Neural cell (in vitro differentiated cells): ENCODE measurements around the gene TEX19. TPM values are rescaled to one million over a fixed set of nuclear protein-coding genes. Genes with fewer than 3 reads are reported as not detected.

Source experiments
- H2AFZ ChIP-seq: fragments of 200-600, 300-800 bp; sonication (generic), shearing (Covaris generic); 2 replicates; pipeline ENCODE4 v1.6.0; 2014; ENCODE audit warnings: low read depth, mild to moderate bottlenecking, antibody characterized with exemption, low read length, moderate library complexity
- H3F3A ChIP-seq: fragments of 200-600 bp; shearing (Covaris generic); 2 replicates; pipeline ENCODE4 v1.6.1; 2016; ENCODE audit warnings: mild to moderate bottlenecking, moderate library complexity, mixed read lengths, antibody characterized with exemption, low read length; ENCODE audit not compliant: insufficient read depth, poor library complexity, severe bottlenecking
- H3K27ac ChIP-seq: fragments of 200-600, 300-800 bp; sonication (generic), shearing (Covaris generic); 2 replicates; pipeline ENCODE4 v1.5.1; 2014; ENCODE audit warnings: mild to moderate bottlenecking, low read length, moderate library complexity
- H3K27me3 ChIP-seq: fragments of 300-800, 200-600 bp; sonication (generic), shearing (Covaris generic); 2 replicates; pipeline ENCODE4 v1.6.0; 2014; ENCODE audit warnings: mild to moderate bottlenecking, low read depth, low read length, moderate library complexity; ENCODE audit not compliant: insufficient read depth
- H3K36me3 ChIP-seq: fragments of 300-800, 200-600 bp; sonication (generic), shearing (Covaris generic); 2 replicates; pipeline ENCODE4 v1.5.1; 2014; ENCODE audit warnings: mild to moderate bottlenecking, antibody characterized with exemption, low read length, moderate library complexity; ENCODE audit not compliant: insufficient read depth
- H3K4me2 ChIP-seq: fragments of 300-800, 200-600 bp; sonication (generic), shearing (Covaris generic); 2 replicates; pipeline ENCODE4 v1.6.0; 2014; ENCODE audit warnings: mild to moderate bottlenecking, low read length
- H3K4me3 ChIP-seq: fragments of 300-800, 200-600 bp; sonication (generic), shearing (Covaris generic); 2 replicates; pipeline ENCODE4 v1.5.1; 2014; ENCODE audit warnings: mild to moderate bottlenecking, low read length, moderate library complexity
- H3K79me2 ChIP-seq: fragments of 200-600 bp; shearing (Covaris generic); replicated peaks from 2 replicates; pipeline ENCODE4 v1.6.0; 2014; ENCODE audit warnings: mild to moderate bottlenecking, low read length, moderate library complexity; ENCODE audit not compliant: insufficient read depth
- H3K9ac ChIP-seq: fragments of 300-800, 200-600 bp; sonication (generic), shearing (Covaris generic); 2 replicates; pipeline ENCODE4 v1.6.1; 2016; ENCODE audit warnings: mild to moderate bottlenecking, low read length, mixed read lengths
- H3K9me2 ChIP-seq: fragments of 200-600 bp; shearing (Covaris generic); 2 replicates; pipeline ENCODE4 v1.6.1; 2016; ENCODE audit warnings: mild to moderate bottlenecking, low read length, mixed read lengths; ENCODE audit not compliant: insufficient read depth
- H3K9me3 ChIP-seq: fragments of 200-600, 300-800 bp; sonication (generic), shearing (Covaris generic); 2 replicates; pipeline ENCODE4 v1.6.1; 2016; ENCODE audit warnings: mild to moderate bottlenecking, mixed run types, low read length, moderate library complexity, mixed read lengths
- H4K20me1 ChIP-seq: fragments of 200-600 bp; shearing (Covaris generic); 2 replicates; pipeline ENCODE4 v1.6.1; 2016; ENCODE audit warnings: mild to moderate bottlenecking, mixed run types; ENCODE audit not compliant: insufficient read depth
- EP300 ChIP-seq: fragments of 450-650 bp; conservative IDR thresholded peaks from 2 replicates; pipeline ENCODE4 v1.6.1; 2014; ENCODE audit warnings: antibody characterized with exemption, mild to moderate bottlenecking, moderate library complexity; ENCODE audit not compliant: poor library complexity, severe bottlenecking
- EZH2 ChIP-seq: fragments of 200-600, 300-800 bp; shearing (Covaris generic), sonication (generic); IDR thresholded peaks from 2 replicates; pipeline ENCODE4 v1.6.1; 2014; ENCODE audit warnings: antibody characterized with exemption, low read length, borderline replicate concordance, mild to moderate bottlenecking; ENCODE audit not compliant: insufficient read depth, poor library complexity, severe bottlenecking
- MXI1 ChIP-seq: fragments of 450-650 bp; conservative IDR thresholded peaks from 2 replicates; pipeline ENCODE4 v1.6.1; 2014; ENCODE audit warnings: antibody characterized with exemption, mild to moderate bottlenecking; ENCODE audit not compliant: poor library complexity, severe bottlenecking
- POLR2AphosphoS5 ChIP-seq: IDR thresholded peaks from 2 replicates; pipeline ENCODE4 v1.6.1; 2012
- RAD21 ChIP-seq: fragments of 450-650 bp; conservative IDR thresholded peaks from 2 replicates; pipeline ENCODE4 v1.6.1; 2014; ENCODE audit warnings: antibody characterized with exemption, mild to moderate bottlenecking, moderate library complexity
- SMC3 ChIP-seq: fragments of 450-650 bp; conservative IDR thresholded peaks from 2 replicates; pipeline ENCODE4 v1.6.1; 2014; ENCODE audit warnings: antibody characterized with exemption, mild to moderate bottlenecking, moderate library complexity; ENCODE audit not compliant: poor library complexity
- TAF1 ChIP-seq: IDR thresholded peaks from 2 replicates; pipeline ENCODE4 v1.6.1; 2012; ENCODE audit warnings: low read depth
- polyA plus RNA-seq: library from polyadenylated mRNA; depleted of rRNA; stranded (reverse); fragments of >200 nt; gene quantifications from 2 replicates; pipeline ENCODE4 v1.2.3, GENCODE V29; 2014
- TF ChIP-seq, protein P1 (sequence below): IDR thresholded peaks from 2 replicates; pipeline ENCODE4 v1.6.1; 2012; ENCODE audit warnings: borderline replicate concordance
- TF ChIP-seq, protein P2 (sequence below): fragments of 450-650 bp; IDR thresholded peaks from 2 replicates; pipeline ENCODE4 v1.5.1; 2014; ENCODE audit warnings: antibody characterized with exemption, mild to moderate bottlenecking, moderate library complexity; ENCODE audit not compliant: poor library complexity, severe bottlenecking

Gene TEX19
- polyA plus RNA-seq, 1 donor from 2014 or later = not detected

DNA sequence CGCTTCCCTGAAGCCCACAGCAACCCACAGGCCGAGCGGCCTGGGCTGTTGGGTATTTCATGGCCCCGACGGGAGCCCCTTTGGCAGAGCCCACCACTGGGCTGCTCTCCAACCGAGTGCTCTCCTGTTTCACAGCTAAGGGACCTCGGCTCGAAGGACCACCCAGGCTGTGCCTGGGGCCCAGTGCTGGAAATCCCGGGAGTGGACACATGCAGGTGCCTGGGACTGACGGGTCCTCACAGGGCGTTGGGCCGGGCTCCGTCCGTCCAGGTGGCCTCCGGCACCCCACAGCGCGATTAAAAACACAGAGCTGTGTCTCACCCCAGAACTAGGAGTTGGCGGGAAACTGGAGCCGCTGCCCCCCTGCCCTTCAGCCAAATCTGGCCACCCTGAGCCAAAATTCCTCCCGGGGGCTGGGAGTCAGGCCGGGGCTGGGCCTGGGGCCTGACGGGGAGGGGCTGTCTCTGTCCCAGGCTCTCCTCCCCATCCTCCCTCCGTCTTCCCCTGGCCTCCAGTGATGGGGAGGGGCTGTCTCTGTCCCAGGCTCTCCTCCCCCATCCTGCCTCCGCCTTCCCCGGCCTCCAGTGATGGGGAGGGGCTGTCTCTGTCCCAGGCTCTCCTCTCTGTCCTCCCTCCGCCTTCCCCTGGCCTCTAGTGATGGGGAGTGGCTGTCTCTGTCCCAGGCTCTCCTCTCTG, 26.7 kb downstream of the TEX19 start:
- no peaks in the 10 kb centered on the region for H3F3A ChIP-seq
- H3K9me2 ChIP-seq = no peaks in the 10 kb centered on the region
- H3K36me3 ChIP-seq = no peaks in the 10 kb centered on the region
- no peaks in the 10 kb centered on the region for H4K20me1 ChIP-seq
- H3K9ac ChIP-seq = no peak overlapping the region
- H3K79me2 ChIP-seq = no peaks in the 10 kb centered on the region
- no peak overlapping the region for H2AFZ ChIP-seq
- H3K4me2 ChIP-seq = no peak overlapping the region
- H3K9me3 ChIP-seq = no peaks in the 10 kb centered on the region
- H3K4me3 ChIP-seq = no peak overlapping the region
- no peaks in the 10 kb centered on the region for H3K27me3 ChIP-seq
- no peak overlapping the region for H3K27ac ChIP-seq
- TF ChIP-seq POLR2AphosphoS5 (no peak), MXI1 (no peak), EP300 (no peak), SMC3 (no peak), RAD21 (no peak), EZH2 (no peak), TAF1 (no peak)
- TF ChIP-seq, protein P1, sequence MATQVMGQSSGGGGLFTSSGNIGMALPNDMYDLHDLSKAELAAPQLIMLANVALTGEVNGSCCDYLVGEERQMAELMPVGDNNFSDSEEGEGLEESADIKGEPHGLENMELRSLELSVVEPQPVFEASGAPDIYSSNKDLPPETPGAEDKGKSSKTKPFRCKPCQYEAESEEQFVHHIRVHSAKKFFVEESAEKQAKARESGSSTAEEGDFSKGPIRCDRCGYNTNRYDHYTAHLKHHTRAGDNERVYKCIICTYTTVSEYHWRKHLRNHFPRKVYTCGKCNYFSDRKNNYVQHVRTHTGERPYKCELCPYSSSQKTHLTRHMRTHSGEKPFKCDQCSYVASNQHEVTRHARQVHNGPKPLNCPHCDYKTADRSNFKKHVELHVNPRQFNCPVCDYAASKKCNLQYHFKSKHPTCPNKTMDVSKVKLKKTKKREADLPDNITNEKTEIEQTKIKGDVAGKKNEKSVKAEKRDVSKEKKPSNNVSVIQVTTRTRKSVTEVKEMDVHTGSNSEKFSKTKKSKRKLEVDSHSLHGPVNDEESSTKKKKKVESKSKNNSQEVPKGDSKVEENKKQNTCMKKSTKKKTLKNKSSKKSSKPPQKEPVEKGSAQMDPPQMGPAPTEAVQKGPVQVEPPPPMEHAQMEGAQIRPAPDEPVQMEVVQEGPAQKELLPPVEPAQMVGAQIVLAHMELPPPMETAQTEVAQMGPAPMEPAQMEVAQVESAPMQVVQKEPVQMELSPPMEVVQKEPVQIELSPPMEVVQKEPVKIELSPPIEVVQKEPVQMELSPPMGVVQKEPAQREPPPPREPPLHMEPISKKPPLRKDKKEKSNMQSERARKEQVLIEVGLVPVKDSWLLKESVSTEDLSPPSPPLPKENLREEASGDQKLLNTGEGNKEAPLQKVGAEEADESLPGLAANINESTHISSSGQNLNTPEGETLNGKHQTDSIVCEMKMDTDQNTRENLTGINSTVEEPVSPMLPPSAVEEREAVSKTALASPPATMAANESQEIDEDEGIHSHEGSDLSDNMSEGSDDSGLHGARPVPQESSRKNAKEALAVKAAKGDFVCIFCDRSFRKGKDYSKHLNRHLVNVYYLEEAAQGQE = no peak

- no peaks in the 10 kb centered on the region for H3K27me3 ChIP-seq
- no peaks in the 10 kb centered on the region for H3K9me3 ChIP-seq
- no peak overlapping the region for H3K27ac ChIP-seq
- no peak overlapping the region for H3K9ac ChIP-seq
- no peaks in the 10 kb centered on the region for H3K36me3 ChIP-seq
- H2AFZ ChIP-seq = no peak overlapping the region
- no peaks in the 10 kb centered on the region for H4K20me1 ChIP-seq
- no peak overlapping the region for H3K4me2 ChIP-seq
- TF ChIP-seq MXI1 = no peak
- no peak for TF ChIP-seq EP300
- TF ChIP-seq TAF1 = no peak
- no peak for TF ChIP-seq SMC3
- TF ChIP-seq, protein P2, sequence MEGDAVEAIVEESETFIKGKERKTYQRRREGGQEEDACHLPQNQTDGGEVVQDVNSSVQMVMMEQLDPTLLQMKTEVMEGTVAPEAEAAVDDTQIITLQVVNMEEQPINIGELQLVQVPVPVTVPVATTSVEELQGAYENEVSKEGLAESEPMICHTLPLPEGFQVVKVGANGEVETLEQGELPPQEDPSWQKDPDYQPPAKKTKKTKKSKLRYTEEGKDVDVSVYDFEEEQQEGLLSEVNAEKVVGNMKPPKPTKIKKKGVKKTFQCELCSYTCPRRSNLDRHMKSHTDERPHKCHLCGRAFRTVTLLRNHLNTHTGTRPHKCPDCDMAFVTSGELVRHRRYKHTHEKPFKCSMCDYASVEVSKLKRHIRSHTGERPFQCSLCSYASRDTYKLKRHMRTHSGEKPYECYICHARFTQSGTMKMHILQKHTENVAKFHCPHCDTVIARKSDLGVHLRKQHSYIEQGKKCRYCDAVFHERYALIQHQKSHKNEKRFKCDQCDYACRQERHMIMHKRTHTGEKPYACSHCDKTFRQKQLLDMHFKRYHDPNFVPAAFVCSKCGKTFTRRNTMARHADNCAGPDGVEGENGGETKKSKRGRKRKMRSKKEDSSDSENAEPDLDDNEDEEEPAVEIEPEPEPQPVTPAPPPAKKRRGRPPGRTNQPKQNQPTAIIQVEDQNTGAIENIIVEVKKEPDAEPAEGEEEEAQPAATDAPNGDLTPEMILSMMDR = no peak
- TF ChIP-seq, protein P1 = no peak
- TF ChIP-seq EZH2 = no peak
- no peak for TF ChIP-seq RAD21
- no peak for TF ChIP-seq POLR2AphosphoS5
- no peaks in the 10 kb centered on the region for H3F3A ChIP-seq
- H3K4me3 ChIP-seq = no peak overlapping the region
- H3K9me2 ChIP-seq = no peaks in the 10 kb centered on the region
- H3K79me2 ChIP-seq = no peaks in the 10 kb centered on the region
Measured at GRCh38 chr17:82386255-82386831, 27.3 kb downstream of the TEX19 start.
